SU-DHL-6 (cell line): Measurements from ENCODE around the gene GKAP1.

Experiments
- EZH2phosphoT487 ChIP-seq: fragments of 200-600 bp; sonication (generic), shearing (Covaris generic); conservative IDR thresholded peaks from 2 replicates; pipeline ENCODE4 v1.6.1; 2018; ENCODE audit warnings: mild to moderate bottlenecking, antibody characterized with exemption, low read length, moderate library complexity, mixed read lengths
- TF ChIP-seq, protein P1 (sequence below): fragments of 200-600 bp; sonication (generic); IDR thresholded peaks from one replicate; pipeline ENCODE4 v1.5.1; 2017; ENCODE audit warnings: antibody characterized with exemption, mild to moderate bottlenecking, low read length, moderate library complexity; ENCODE audit not compliant: insufficient read depth, poor library complexity, severe bottlenecking

DNA sequence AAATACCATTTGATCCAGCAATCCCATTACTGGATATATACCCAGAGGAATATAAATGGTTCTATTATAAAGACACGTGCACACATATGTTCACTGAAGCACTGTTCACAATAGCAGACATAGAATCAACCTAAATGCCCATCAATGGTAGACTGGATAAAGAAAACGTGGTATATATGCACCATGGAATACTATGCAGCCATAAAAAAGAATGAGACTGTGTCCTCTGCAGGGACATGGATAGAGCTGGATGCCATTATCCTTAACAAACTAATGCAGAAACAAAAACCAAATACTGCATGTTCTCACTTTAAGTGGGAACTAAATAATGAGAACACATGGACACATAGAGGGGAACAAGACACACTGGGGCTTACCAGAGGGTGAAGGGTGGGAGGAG is 39.4 kb downstream of the GKAP1 start:
- TF ChIP-seq, protein P1, sequence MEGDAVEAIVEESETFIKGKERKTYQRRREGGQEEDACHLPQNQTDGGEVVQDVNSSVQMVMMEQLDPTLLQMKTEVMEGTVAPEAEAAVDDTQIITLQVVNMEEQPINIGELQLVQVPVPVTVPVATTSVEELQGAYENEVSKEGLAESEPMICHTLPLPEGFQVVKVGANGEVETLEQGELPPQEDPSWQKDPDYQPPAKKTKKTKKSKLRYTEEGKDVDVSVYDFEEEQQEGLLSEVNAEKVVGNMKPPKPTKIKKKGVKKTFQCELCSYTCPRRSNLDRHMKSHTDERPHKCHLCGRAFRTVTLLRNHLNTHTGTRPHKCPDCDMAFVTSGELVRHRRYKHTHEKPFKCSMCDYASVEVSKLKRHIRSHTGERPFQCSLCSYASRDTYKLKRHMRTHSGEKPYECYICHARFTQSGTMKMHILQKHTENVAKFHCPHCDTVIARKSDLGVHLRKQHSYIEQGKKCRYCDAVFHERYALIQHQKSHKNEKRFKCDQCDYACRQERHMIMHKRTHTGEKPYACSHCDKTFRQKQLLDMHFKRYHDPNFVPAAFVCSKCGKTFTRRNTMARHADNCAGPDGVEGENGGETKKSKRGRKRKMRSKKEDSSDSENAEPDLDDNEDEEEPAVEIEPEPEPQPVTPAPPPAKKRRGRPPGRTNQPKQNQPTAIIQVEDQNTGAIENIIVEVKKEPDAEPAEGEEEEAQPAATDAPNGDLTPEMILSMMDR = no peak
- TF ChIP-seq EZH2phosphoT487 = no peak
